CD4-positive, CD25-positive, alpha-beta regulatory T cell (primary cell): Measurements from ENCODE around the gene MYO15A. TPM values are rescaled to one million over a fixed set of nuclear protein-coding genes. Genes with fewer than 3 reads are reported as not detected.

Experiments used
- ATAC-seq, 2 donors: fragments of 150-1000 bp; cut with Tn5 transposase; one replicate each; pipeline ENCODE4 v1.10.0; 2021; ENCODE audit warnings: low read depth in 2 of 2, moderate number of reproducible peaks in 2 of 2, moderate library complexity in 1 of 2
- DNase-seq, 3 donors: peaks; one replicate each; pipeline versions ENCODE4 v3.0.0 to v3.0.0-alpha.2; 2012 to 2022; ENCODE audit warnings: mixed read lengths in 1 of 3
- H3K27ac ChIP-seq: one replicate; pipeline ENCODE4 v1.7.0; 2013; ENCODE audit warnings: mild to moderate bottlenecking, low read length; ENCODE audit not compliant: insufficient read depth, poor library complexity, severe bottlenecking
- H3K27me3 ChIP-seq: one replicate; pipeline ENCODE4 v1.7.0; 2013; ENCODE audit warnings: low read length; ENCODE audit not compliant: control insufficient read depth, insufficient read depth
- H3K36me3 ChIP-seq: one replicate; pipeline ENCODE4 v1.7.0; 2013; ENCODE audit warnings: mild to moderate bottlenecking, low read length, moderate library complexity; ENCODE audit not compliant: control insufficient read depth, insufficient read depth
- H3K4me1 ChIP-seq: 2 replicates; pipeline ENCODE4 v1.7.0; 2013; ENCODE audit warnings: mild to moderate bottlenecking, low read length; ENCODE audit not compliant: insufficient read depth, control insufficient read depth, poor library complexity, severe bottlenecking
- H3K4me3 ChIP-seq: one replicate; pipeline ENCODE4 v1.7.0; 2013; ENCODE audit warnings: low read depth, mild to moderate bottlenecking, low read length, moderate library complexity
- H3K9me3 ChIP-seq, 2 experiments: 1 replicate in 1 of 2; 2 replicates in 1 of 2; pipeline ENCODE4 v1.7.0; 2013; ENCODE audit warnings: low read length in 2 of 2, mild to moderate bottlenecking in 1 of 2, moderate library complexity in 1 of 2; ENCODE audit not compliant: control insufficient read depth in 2 of 2
- H3K27ac Mint-ChIP-seq, 3 donors: one replicate each; pipeline ENCODE4 v1.8.0; 2020 to 2022; ENCODE audit warnings: mild to moderate bottlenecking in 3 of 3, mixed read lengths in 3 of 3, moderate library complexity in 2 of 3
- H3K27me3 Mint-ChIP-seq: one replicate; pipeline ENCODE4 v1.8.0; 2022; ENCODE audit warnings: mild to moderate bottlenecking, mixed read lengths
- H3K36me3 Mint-ChIP-seq: one replicate; pipeline ENCODE4 v1.8.0; 2020; ENCODE audit warnings: mixed read lengths
- H3K4me1 Mint-ChIP-seq, 4 donors: one replicate each; pipeline ENCODE4 v1.8.0; 2020 to 2022; ENCODE audit warnings: mixed read lengths in 4 of 4, mild to moderate bottlenecking in 1 of 4
- H3K4me3 Mint-ChIP-seq, 4 donors: one replicate each; pipeline ENCODE4 v1.8.0; 2020 to 2022; ENCODE audit warnings: mild to moderate bottlenecking in 4 of 4, mixed read lengths in 4 of 4, moderate library complexity in 3 of 4
- H3K9me3 Mint-ChIP-seq, 7 donors: one replicate each; pipeline ENCODE4 v1.8.0; 2020 to 2022; ENCODE audit warnings: mixed read lengths in 7 of 7, mild to moderate bottlenecking in 3 of 7, moderate library complexity in 2 of 7
- polyA plus RNA-seq, 4 donors: library from polyadenylated mRNA; unstranded; fragments of 300-500 nt; fragmentation: Illumina TruSeq; gene quantifications; one replicate each; pipeline ENCODE4 v1.2.3, GENCODE V29; 2021
- total RNA-seq: library from RNA; stranded (reverse); gene quantifications from one replicate; pipeline ENCODE4 v1.2.3, GENCODE V29; 2022

Gene MYO15A
- total and polyA plus RNA-seq, 5 donors from 2014 or later, result 0.19 to 0.81 (median 0.30) TPM; not detected in 1

DNA sequence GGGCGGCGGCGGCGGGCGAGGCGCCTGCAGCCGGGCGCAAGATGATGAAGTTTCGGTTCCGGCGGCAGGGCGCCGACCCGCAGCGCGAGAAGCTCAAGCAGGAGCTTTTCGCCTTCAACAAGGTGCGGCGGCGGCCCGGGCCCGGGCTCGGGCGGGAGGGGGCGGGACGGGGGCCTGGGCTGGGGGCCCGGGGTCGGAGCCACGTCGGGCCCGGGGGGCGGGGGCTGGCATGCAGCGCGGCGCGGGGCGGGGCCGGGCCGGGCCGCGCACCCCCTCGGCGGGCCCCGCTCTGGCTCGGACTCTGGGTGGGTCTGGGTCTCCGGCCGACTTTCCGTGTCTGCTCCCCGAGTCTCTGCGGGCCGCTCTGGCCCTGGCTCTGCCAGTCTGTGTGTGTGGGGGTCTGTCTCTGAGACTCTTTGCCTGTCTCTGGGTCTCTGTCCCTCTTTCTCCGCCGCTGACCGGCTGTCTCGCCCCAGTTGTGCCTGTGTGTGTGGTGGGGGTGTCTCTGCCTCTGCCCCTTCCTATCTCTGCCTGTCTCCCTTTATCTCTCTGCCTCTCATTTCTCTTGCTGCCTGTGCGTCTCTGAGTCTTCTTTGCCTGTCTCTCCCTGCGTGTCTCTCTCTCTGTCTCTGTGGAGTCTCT, 117.2 kb downstream of the MYO15A start:
- H3K36me3 ChIP-seq, result no peaks in the 10 kb centered on the region
- no peak for ATAC-seq
- no peaks in the 10 kb centered on the region for H3K9me3 ChIP-seq
- DNase-seq, result peak in 2 of 3 donors; percentile 9 to 18
- peaks cover 0 to 42% (median 16%) of the 10 kb centered on the region in 4 donors for H3K4me1 Mint-ChIP-seq
- H3K27me3 Mint-ChIP-seq, result no peaks in the 10 kb centered on the region
- H3K27me3 ChIP-seq, result no peaks in the 10 kb centered on the region
- H3K9me3 Mint-ChIP-seq, result peaks cover 0 to 2% (median 0%) of the 10 kb centered on the region in 7 donors
- H3K4me1 ChIP-seq, result peaks cover 18% of the 10 kb centered on the region
- H3K4me3 ChIP-seq, result peak overlapping the region; percentile 82
- H3K36me3 Mint-ChIP-seq, result no peaks in the 10 kb centered on the region
- H3K27ac Mint-ChIP-seq, result peak overlapping the region in 2 of 3 donors; percentile 96 to 98
- peak overlapping the region; percentile 84 to 98 (median 94) for H3K4me3 Mint-ChIP-seq
- no peak overlapping the region for H3K27ac ChIP-seq

DNA sequence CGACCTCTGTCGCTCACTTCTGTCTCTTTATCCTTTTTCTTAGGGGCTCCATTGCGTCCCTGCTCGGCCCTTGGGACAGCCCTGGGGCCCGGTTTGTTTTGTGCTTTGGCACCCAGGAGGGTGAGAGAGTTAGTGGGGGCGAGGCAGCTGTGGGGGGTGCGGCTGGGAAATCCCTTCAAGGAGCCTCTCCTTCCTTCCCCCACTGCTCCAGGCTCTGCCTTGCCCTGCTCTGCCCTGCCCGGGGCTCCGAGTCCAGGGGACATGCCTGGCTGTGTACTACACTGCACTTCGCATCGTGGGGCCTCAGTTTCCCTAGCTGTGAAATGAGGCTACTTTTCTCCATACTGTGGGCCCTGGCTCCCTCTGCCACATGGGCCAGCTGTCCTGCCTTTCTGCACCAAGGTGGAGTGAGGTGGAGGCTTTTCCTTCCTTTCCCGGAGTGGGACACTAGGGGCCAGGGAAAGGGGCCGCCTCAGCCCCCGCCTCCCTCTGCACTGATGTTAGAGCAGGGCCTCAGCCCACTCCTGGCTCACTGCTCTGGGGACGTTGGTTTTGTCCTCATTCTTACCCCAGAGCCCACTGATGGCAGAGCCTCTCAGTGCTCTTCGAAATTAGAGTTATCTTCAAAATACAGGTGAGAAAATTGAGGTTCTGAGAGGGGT, 117.9 kb downstream of the MYO15A start:
- Mint-ChIP-seq H3K27ac (peak overlapping the region; percentile 74 to 98 (median 96)), H3K4me1 (peaks cover 0 to 42% (median 16%) of the 10 kb centered on the region in 4 donors), H3K9me3 (peaks cover 0 to 2% (median 0%) of the 10 kb centered on the region in 7 donors), H3K36me3 (no peaks in the 10 kb centered on the region), H3K27me3 (no peaks in the 10 kb centered on the region), H3K4me3 (peak overlapping the region; percentile 84 to 98 (median 94))
- no peak for ATAC-seq
- no peak for DNase-seq
- H3K27me3 ChIP-seq, result no peaks in the 10 kb centered on the region
- H3K4me1 ChIP-seq, result peaks cover 18% of the 10 kb centered on the region
- peak overlapping the region; percentile 82 for H3K4me3 ChIP-seq
- no peaks in the 10 kb centered on the region for H3K9me3 ChIP-seq
- H3K27ac ChIP-seq, result no peak overlapping the region
- H3K36me3 ChIP-seq, result no peaks in the 10 kb centered on the region

DNA sequence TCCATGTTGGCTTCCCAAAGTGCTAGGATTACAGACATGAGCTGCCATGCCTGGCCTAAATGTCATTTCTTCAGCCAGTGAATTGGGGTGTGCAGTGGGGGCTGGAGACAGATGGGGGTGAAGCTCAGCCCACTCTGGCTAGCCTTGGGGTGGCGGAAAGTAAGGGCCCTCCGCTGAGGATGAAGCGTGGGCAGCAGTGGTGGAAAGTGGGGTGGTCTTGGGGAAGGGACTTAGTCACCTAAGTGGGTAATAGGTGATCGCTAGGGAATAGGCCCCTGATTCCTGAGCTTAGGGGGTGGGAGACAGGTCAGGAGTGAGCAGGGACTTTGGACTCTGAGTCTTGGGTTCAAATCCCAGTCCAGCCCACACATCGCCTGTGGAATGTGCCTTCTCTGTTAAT, 119.1 kb downstream of the MYO15A start:
- no peak for DNase-seq
- Histone ChIP-seq H3K4me3 (no peak overlapping the region), H3K27ac (no peak overlapping the region), H3K27me3 (no peaks in the 10 kb centered on the region), H3K36me3 (peaks cover 7% of the 10 kb centered on the region), H3K4me1 (peaks cover 18% of the 10 kb centered on the region), H3K9me3 (no peaks in the 10 kb centered on the region)
- H3K9me3 Mint-ChIP-seq, result peaks cover 0 to 2% (median 0%) of the 10 kb centered on the region in 7 donors
- no peaks in the 10 kb centered on the region for H3K36me3 Mint-ChIP-seq
- H3K4me3 Mint-ChIP-seq, result peak overlapping the region in 3 of 4 donors; percentile 44 to 65 (median 53)
- no peak for ATAC-seq
- H3K4me1 Mint-ChIP-seq, result peaks cover 0 to 42% (median 16%) of the 10 kb centered on the region in 4 donors
- no peaks in the 10 kb centered on the region for H3K27me3 Mint-ChIP-seq
- H3K27ac Mint-ChIP-seq, result peak overlapping the region in 1 of 3 donors; percentile 53

DNA sequence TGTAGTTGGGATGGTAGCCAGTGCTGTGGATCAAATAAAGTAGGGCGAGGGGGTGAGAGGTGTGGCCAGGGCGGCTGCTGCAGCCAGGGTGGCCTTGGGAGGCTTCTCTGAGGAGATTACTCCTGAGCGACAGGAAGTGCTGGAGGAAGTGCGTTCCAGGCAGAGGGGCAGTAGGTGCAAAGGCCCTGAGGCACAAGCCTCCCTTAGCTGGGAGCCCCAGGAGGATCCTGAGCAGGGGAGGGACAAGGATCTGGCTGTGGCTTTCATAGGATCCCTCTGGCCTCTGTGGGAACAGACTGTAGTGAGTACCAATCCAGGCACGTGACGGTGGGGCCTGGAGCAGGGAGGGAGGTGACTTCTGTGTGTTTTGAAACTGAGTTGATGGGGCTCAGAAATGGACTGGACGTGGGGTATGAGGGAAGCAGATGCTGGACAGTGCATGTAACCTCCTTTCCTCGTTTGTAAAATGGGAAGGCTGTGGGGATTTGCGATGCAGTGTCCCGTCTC, 119.7 kb downstream of the MYO15A start:
- H3K27me3 Mint-ChIP-seq, result no peaks in the 10 kb centered on the region
- ATAC-seq, result no peak
- H3K4me3 ChIP-seq, result no peak overlapping the region
- no peaks in the 10 kb centered on the region for H3K36me3 Mint-ChIP-seq
- no peaks in the 10 kb centered on the region for H3K27me3 ChIP-seq
- H3K27ac ChIP-seq, result no peak overlapping the region
- peaks cover 7% of the 10 kb centered on the region for H3K36me3 ChIP-seq
- peaks cover 18% of the 10 kb centered on the region for H3K4me1 ChIP-seq
- H3K9me3 ChIP-seq, result no peaks in the 10 kb centered on the region
- H3K4me1 Mint-ChIP-seq, result peaks cover 0 to 42% (median 16%) of the 10 kb centered on the region in 4 donors
- peak overlapping the region in 2 of 4 donors; percentile 27 to 65 for H3K4me3 Mint-ChIP-seq
- peak overlapping the region in 1 of 3 donors; percentile 33 for H3K27ac Mint-ChIP-seq
- no peak for DNase-seq
- peaks cover 0 to 2% (median 0%) of the 10 kb centered on the region in 7 donors for H3K9me3 Mint-ChIP-seq

DNA sequence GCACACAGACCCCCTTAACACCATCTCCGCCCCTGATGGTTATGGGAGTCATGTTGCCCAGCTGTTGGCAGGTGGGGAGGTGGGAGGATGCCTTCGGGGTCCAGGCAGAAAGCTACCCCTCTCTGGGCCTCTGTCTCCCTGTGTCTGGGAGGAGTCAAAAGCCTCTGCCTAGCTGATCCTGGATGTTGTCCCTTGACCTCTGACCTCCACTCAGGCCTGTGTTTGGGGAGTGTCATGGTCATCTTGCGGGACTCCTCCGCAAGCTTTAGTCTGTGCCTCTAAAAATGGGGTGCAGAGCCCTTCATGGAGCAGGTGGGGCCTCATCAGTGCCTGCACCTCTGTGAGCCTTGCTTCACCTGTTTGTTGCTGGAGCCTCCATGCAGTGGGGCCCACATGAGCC, 120.7 kb downstream of the MYO15A start:
- DNase-seq (no peak), ATAC-seq (no peak)
- Mint-ChIP-seq H3K36me3 (no peaks in the 10 kb centered on the region), H3K27ac (no peak overlapping the region), H3K27me3 (no peaks in the 10 kb centered on the region), H3K4me1 (peaks cover 0 to 42% (median 16%) of the 10 kb centered on the region in 4 donors), H3K4me3 (peak overlapping the region in 1 of 4 donors; percentile 65), H3K9me3 (peaks cover 0 to 2% (median 0%) of the 10 kb centered on the region in 7 donors)
- Histone ChIP-seq H3K9me3 (no peaks in the 10 kb centered on the region), H3K27ac (no peak overlapping the region), H3K36me3 (peaks cover 10% of the 10 kb centered on the region), H3K27me3 (no peaks in the 10 kb centered on the region), H3K4me1 (peaks cover 18% of the 10 kb centered on the region), H3K4me3 (no peak overlapping the region)

Other genes starting within 250 kb of the MYO15A start
- gene TOM1L2, start 136.4 kb upstream of the MYO15A start, total RNA-seq, result 50.8 TPM
- 1 to 10 TPM; 4.0 to 8.3 (median 6.1) TPM for gene TOM1L2, start 136.4 kb upstream of the MYO15A start, polyA plus RNA-seq
- not detected for gene DRC3, start 135.9 kb upstream of the MYO15A start, total RNA-seq
- not detected for gene DRC3, start 135.9 kb upstream of the MYO15A start, polyA plus RNA-seq
- 25.1 TPM for gene ATPAF2, start 69.6 kb upstream of the MYO15A start, total RNA-seq
- gene ATPAF2, start 69.6 kb upstream of the MYO15A start, polyA plus RNA-seq, result 10 to 100 TPM; 10.9 to 16.4 (median 13.0) TPM
- 7.3 TPM for gene GID4, start 69.3 kb upstream of the MYO15A start, total RNA-seq
- gene GID4, start 69.3 kb upstream of the MYO15A start, polyA plus RNA-seq, result 1 to 10 TPM; 5.1 to 7.0 (median 5.2) TPM
- 54.5 TPM for gene DRG2, start 20.8 kb upstream of the MYO15A start, total RNA-seq
- gene DRG2, start 20.8 kb upstream of the MYO15A start, polyA plus RNA-seq, result 10 to 100 TPM; 36.4 to 45.3 (median 41.4) TPM
- 118 TPM for gene ALKBH5, start 75.1 kb downstream of the MYO15A start, total RNA-seq
- gene ALKBH5, start 75.1 kb downstream of the MYO15A start, polyA plus RNA-seq, result 100 to 1,000 TPM; 102 to 123 (median 115) TPM
- 16.6 TPM for gene LLGL1, start 116.9 kb downstream of the MYO15A start, total RNA-seq
- gene LLGL1, start 116.9 kb downstream of the MYO15A start, polyA plus RNA-seq, result 1 to 10 TPM; 1.0 to 2.2 (median 1.6) TPM
- gene FLII, start 150.0 kb downstream of the MYO15A start, total RNA-seq, result 344 TPM
- gene FLII, start 150.0 kb downstream of the MYO15A start, polyA plus RNA-seq, result 100 to 1,000 TPM; 123 to 154 (median 127) TPM
- 12.1 TPM for gene MIEF2, start 151.9 kb downstream of the MYO15A start, total RNA-seq
- gene MIEF2, start 151.9 kb downstream of the MYO15A start, polyA plus RNA-seq, result 10 to 100 TPM; 11.7 to 19.9 (median 15.2) TPM
- 50.4 TPM for gene TOP3A, start 206.2 kb downstream of the MYO15A start, total RNA-seq
- gene TOP3A, start 206.2 kb downstream of the MYO15A start, polyA plus RNA-seq, result 10 to 100 TPM; 17.0 to 19.7 (median 18.4) TPM
- gene SMCR8, start 206.5 kb downstream of the MYO15A start, total RNA-seq, result 48.3 TPM
- 1 to 10 TPM; 3.5 to 6.3 (median 5.2) TPM for gene SMCR8, start 206.5 kb downstream of the MYO15A start, polyA plus RNA-seq